K562 treated with DMSO at 1 percent for 48 hours (cell line): ENCODE measurements around the gene STARD8. TPM values are rescaled to one million over a fixed set of nuclear protein-coding genes. Genes with fewer than 3 reads are reported as not detected.

Experiments used
- total RNA-seq: library from RNA; unstranded; fragments of 300-600 nt; gene quantifications from 2 replicates; pipeline ENCODE4 v1.2.3, GENCODE V29; 2022; ENCODE audit warnings: low replicate concordance; ENCODE audit errors: extremely low read depth

The STARD8 gene, protein sequence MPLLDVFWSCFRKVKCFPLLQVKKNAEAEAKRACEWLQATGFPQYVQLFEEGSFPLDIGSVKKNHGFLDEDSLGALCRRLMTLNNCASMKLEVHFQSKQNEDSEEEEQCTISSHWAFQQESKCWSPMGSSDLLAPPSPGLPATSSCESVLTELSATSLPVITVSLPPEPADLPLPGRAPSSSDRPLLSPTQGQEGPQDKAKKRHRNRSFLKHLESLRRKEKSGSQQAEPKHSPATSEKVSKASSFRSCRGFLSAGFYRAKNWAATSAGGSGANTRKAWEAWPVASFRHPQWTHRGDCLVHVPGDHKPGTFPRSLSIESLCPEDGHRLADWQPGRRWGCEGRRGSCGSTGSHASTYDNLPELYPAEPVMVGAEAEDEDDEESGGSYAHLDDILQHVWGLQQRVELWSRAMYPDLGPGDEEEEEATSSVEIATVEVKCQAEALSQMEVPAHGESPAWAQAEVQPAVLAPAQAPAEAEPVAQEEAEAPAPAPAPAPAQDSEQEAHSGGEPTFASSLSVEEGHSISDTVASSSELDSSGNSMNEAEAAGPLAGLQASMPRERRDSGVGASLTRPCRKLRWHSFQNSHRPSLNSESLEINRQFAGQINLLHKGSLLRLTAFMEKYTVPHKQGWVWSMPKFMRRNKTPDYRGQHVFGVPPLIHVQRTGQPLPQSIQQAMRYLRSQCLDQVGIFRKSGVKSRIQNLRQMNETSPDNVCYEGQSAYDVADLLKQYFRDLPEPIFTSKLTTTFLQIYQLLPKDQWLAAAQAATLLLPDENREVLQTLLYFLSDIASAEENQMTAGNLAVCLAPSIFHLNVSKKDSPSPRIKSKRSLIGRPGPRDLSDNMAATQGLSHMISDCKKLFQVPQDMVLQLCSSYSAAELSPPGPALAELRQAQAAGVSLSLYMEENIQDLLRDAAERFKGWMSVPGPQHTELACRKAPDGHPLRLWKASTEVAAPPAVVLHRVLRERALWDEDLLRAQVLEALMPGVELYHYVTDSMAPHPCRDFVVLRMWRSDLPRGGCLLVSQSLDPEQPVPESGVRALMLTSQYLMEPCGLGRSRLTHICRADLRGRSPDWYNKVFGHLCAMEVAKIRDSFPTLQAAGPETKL
- not detected in 2 replicates for total RNA-seq

DNA sequence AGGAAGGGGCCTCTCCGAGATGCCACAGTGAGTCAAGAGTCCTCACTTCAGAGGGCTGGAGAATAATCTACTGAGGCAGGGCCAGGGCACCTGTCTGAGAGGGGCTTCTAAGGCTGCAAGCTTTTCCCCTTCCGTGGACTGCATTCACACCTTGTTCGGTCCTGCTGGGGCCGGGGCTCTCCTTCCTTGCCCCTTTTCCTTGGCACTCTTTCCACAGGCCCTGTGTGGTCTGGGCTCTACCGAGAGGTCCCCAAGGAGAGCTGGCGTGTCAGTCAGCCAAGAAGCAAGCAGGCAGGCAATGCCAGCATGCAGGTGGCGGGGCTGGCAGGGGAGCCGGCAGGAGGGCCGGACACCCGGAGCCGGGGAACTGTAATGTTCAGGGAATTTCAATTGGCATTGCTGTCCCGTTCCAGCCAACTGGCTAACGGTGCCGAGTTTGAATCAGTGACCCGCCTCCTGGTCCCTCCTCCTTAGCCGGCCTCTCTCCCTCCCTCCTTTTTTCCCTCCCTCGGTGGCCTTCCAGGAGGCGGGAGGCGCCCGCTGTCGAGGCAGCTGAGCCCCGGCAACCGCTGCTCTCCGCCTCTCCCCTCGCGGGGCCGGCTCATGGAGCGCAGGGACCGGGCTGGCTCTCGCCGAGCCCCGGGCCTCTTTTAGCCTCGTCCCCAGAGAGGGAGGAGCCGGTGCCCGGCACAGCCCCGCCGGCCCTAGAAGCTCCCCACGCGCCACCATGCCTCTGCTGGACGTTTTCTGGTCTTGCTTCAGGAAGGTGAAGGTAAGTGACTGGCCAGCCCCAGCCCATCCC lies at the start of gene STARD8:
STARD8 (plus strand) TSS at position 511 of the 802 bp plus-strand sequence; CDS start at position 728, 217 bp downstream.

Other genes starting within 250 kb of the STARD8 start
- gene OPHN1, start 214.2 kb upstream of the STARD8 start, total RNA-seq: not detected in 2 replicates
- gene YIPF6, start 148.6 kb upstream of the STARD8 start, total RNA-seq: not detected in 2 replicates
- not detected in 2 replicates for gene EFNB1, start 181.4 kb downstream of the STARD8 start, total RNA-seq